HG03196 (cell line): Measurements from ENCODE around the gene RNU6-7.

ENCODE experiments used
- ATAC-seq: cut with Tn5 transposase; IDR thresholded peaks from one replicate; pipeline ENCODE4 v1.9.1; 2021; ENCODE audit not compliant: unreplicated experiment

Gene RNU6-7

GRCh38 chr14:32203928-32204357 lies 2.1 kb downstream of the RNU6-7 start:
- no peak for ATAC-seq

GRCh38 chr14:32205554-32205953 lies 3.7 kb downstream of the RNU6-7 start:
- ATAC-seq = no peak

GRCh38 chr14:32205984-32206383 lies 4.1 kb downstream of the RNU6-7 start:
- ATAC-seq = no peak

- no peak for ATAC-seq
These were observed 4.7 kb downstream of the RNU6-7 start for GRCh38 chr14:32206552-32206951.

GRCh38 chr14:32208490-32208889 lies 6.6 kb downstream of the RNU6-7 start:
- no peak for ATAC-seq

- ATAC-seq = no peak
These were observed 7.6 kb downstream of the RNU6-7 start for GRCh38 chr14:32209471-32209870.

- no peak for ATAC-seq
These were observed 9.2 kb downstream of the RNU6-7 start for GRCh38 chr14:32211068-32211404.

- no peak for ATAC-seq
These were observed 11.0 kb downstream of the RNU6-7 start for GRCh38 chr14:32212833-32213232.

GRCh38 chr14:32217301-32217700 lies 15.5 kb downstream of the RNU6-7 start:
- ATAC-seq = no peak

- ATAC-seq = no peak
These were observed 23.0 kb downstream of the RNU6-7 start for GRCh38 chr14:32224737-32225377.

GRCh38 chr14:32225378-32225920 lies 23.6 kb downstream of the RNU6-7 start:
- ATAC-seq = no peak

- ATAC-seq = no peak
These were observed 24.2 kb downstream of the RNU6-7 start for GRCh38 chr14:32226056-32226455.

- no peak for ATAC-seq
These were observed 28.3 kb downstream of the RNU6-7 start for GRCh38 chr14:32230181-32230580.

- no peak for ATAC-seq
These were observed 28.9 kb downstream of the RNU6-7 start for GRCh38 chr14:32230695-32231280.

GRCh38 chr14:32232481-32232880 lies 30.6 kb downstream of the RNU6-7 start:
- ATAC-seq = no peak

GRCh38 chr14:32233260-32233659 lies 31.4 kb downstream of the RNU6-7 start:
- no peak for ATAC-seq

- no peak for ATAC-seq
These were observed 42.6 kb downstream of the RNU6-7 start for GRCh38 chr14:32244404-32244803.

GRCh38 chr14:32246751-32247150 lies 44.9 kb downstream of the RNU6-7 start:
- ATAC-seq = no peak

GRCh38 chr14:32249371-32249770 lies 47.5 kb downstream of the RNU6-7 start:
- no peak for ATAC-seq

GRCh38 chr14:32249780-32250179 lies 47.9 kb downstream of the RNU6-7 start:
- no peak for ATAC-seq

- no peak for ATAC-seq
These were observed 48.8 kb downstream of the RNU6-7 start for GRCh38 chr14:32250681-32251080.

- ATAC-seq = no peak
These were observed 49.7 kb downstream of the RNU6-7 start for GRCh38 chr14:32251530-32251929.
